ENCODE results near the gene SF3B2. TPM values are rescaled to one million over a fixed set of nuclear protein-coding genes. Genes with fewer than 3 reads are reported as not detected.

Gene SF3B2
- polyA plus RNA-seq, 3 donors = 32.1 to 107 (median 52.6) TPM

GRCh38 chr11:66068923-66069714 lies 17.0 kb downstream of the SF3B2 start:
- H4K20me1 ChIP-seq (ENCODE audit: insufficient read depth, low read length) = peaks cover 27% of the 10 kb centered on the region
- DNase-seq = peak; percentile 83 to 89 (median 88)
- no peaks in the 10 kb centered on the region for H3K27me3 ChIP-seq (ENCODE audit: control insufficient read depth in 2 of 2, insufficient read depth in 2 of 2, low read length in 2 of 2)
- peak overlapping the region; percentile 85 for H3K9ac ChIP-seq (ENCODE audit: insufficient read depth, low read length, poor library complexity, severe bottlenecking)
- H3K27ac Mint-ChIP-seq = peak overlapping the region; percentile 95 to 98 (median 97)
- peak overlapping the region; percentile 48 to 80 (median 49) for H3K4me3 ChIP-seq (replicated peaks in 1 of 3; ENCODE audit: low read depth in 2 of 3, low read length in 3 of 3)
- H3K36me3 Mint-ChIP-seq = peaks cover 51 to 64% of the 10 kb centered on the region in 2 donors
- peak overlapping the region; percentile 74 for H2AFZ ChIP-seq (ENCODE audit: insufficient read depth, low read depth, low read length, poor library complexity, severe bottlenecking)
- TF ChIP-seq CTCF (IDR thresholded peaks at IDR 0.05) = no peak
- peak overlapping the region; percentile 82 for H3K4me2 ChIP-seq (replicated peaks; ENCODE audit: extremely low read depth, low read length, poor library complexity, severe bottlenecking)
- H3K4me3 Mint-ChIP-seq = peak overlapping the region; percentile 90 to 93
- H3K9me3 ChIP-seq (replicated peaks in 1 of 2; ENCODE audit: control insufficient read depth in 1 of 2, insufficient read depth in 1 of 2, low read length in 2 of 2) = no peaks in the 10 kb centered on the region
- H3K9me3 Mint-ChIP-seq = peaks cover 0 to 4% (median 0%) of the 10 kb centered on the region in 7 donors
- H3K36me3 ChIP-seq (replicated peaks in 1 of 2; ENCODE audit: control insufficient read depth in 1 of 2, insufficient read depth in 2 of 2, low read length in 2 of 2) = peaks cover 38 to 56% of the 10 kb centered on the region in 2 donors
- H3K79me2 ChIP-seq (ENCODE audit: insufficient read depth, low read length) = peaks cover 42% of the 10 kb centered on the region
- H3K27me3 Mint-ChIP-seq (ENCODE audit: low read depth in 3 of 3) = peaks cover 0 to 5% (median 0%) of the 10 kb centered on the region in 3 donors
- 20% methylated on average over 14 of the region's 14 CpGs for WGBS (ENCODE audit: insufficient coverage)
- intact Hi-C loops (cut with micrococcal nuclease) = loop anchor here in 1 of 2 donors (5.0 kb wide), 1 partner anchor 63 kb away; no protein-coding TSS in a partner anchor
- peaks cover 45 to 55% of the 10 kb centered on the region in 2 donors for H3K4me1 ChIP-seq (ENCODE audit: control insufficient read depth in 1 of 2, insufficient read depth in 2 of 2, low read length in 2 of 2)
- peaks cover 56% of the 10 kb centered on the region for H3K4me1 Mint-ChIP-seq
- H3K27ac ChIP-seq (ENCODE audit: low read depth in 1 of 2, low read length in 2 of 2) = peak overlapping the region; percentile 92 to 96

- intact Hi-C loops (cut with micrococcal nuclease) = loop anchor here (5.0 kb wide), 2 partner anchors 42 to 62 kb away; no protein-coding TSS in a partner anchor
- H3K4me3 Mint-ChIP-seq = peak within 1 kb of the TSS; percentile 90 to 93
- peaks cover 57% of the 10 kb centered on the region for H3K4me1 Mint-ChIP-seq
- Histone ChIP-seq H3K27ac (ENCODE audit: low read depth in 1 of 2, low read length in 2 of 2) (peak within 1 kb of the TSS; percentile 92 to 96), H3K4me2 (replicated peaks; ENCODE audit: extremely low read depth, low read length, poor library complexity, severe bottlenecking) (peak within 1 kb of the TSS; percentile 82), H3K9me3 (replicated peaks in 1 of 2; ENCODE audit: control insufficient read depth in 1 of 2, insufficient read depth in 1 of 2, low read length in 2 of 2) (no peaks in the 10 kb centered on the region), H3K9ac (ENCODE audit: insufficient read depth, low read length, poor library complexity, severe bottlenecking) (peak within 1 kb of the TSS; percentile 85), H3K4me3 (replicated peaks in 1 of 3; ENCODE audit: low read depth in 2 of 3, low read length in 3 of 3) (peak within 1 kb of the TSS; percentile 64 to 96 (median 80)), H2AFZ (ENCODE audit: insufficient read depth, low read depth, low read length, poor library complexity, severe bottlenecking) (peak within 1 kb of the TSS; percentile 74), H3K36me3 (replicated peaks in 1 of 2; ENCODE audit: control insufficient read depth in 1 of 2, insufficient read depth in 2 of 2, low read length in 2 of 2) (peaks cover 31 to 54% of the 10 kb centered on the region in 2 donors), H4K20me1 (ENCODE audit: insufficient read depth, low read length) (peaks cover 21% of the 10 kb centered on the region), H3K4me1 (ENCODE audit: control insufficient read depth in 1 of 2, insufficient read depth in 2 of 2, low read length in 2 of 2) (peaks cover 45 to 55% of the 10 kb centered on the region in 2 donors), H3K79me2 (ENCODE audit: insufficient read depth, low read length) (peaks cover 39% of the 10 kb centered on the region), H3K27me3 (ENCODE audit: control insufficient read depth in 2 of 2, insufficient read depth in 2 of 2, low read length in 2 of 2) (no peaks in the 10 kb centered on the region)
- H3K27ac Mint-ChIP-seq = peak within 1 kb of the TSS; percentile 95 to 98 (median 97)
- peaks cover 0 to 5% (median 0%) of the 10 kb centered on the region in 3 donors for H3K27me3 Mint-ChIP-seq (ENCODE audit: low read depth in 3 of 3)
- WGBS (ENCODE audit: insufficient coverage) = under 1% methylated on average over 119 of the region's 120 CpGs
- no peak for TF ChIP-seq CTCF (IDR thresholded peaks at IDR 0.05)
- peak; percentile 60 to 70 (median 65) for DNase-seq
- H3K36me3 Mint-ChIP-seq = peaks cover 51 to 63% of the 10 kb centered on the region in 2 donors
- H3K9me3 Mint-ChIP-seq = peaks cover 0 to 3% (median 0%) of the 10 kb centered on the region in 7 donors
These were observed 17.8 kb downstream of the SF3B2 start, which contains the start of gene PACS1 for GRCh38 chr11:66069715-66070603. PACS1 (plus strand) TSS chr11:66070272; CDS start chr11:66070487, 215 bp downstream.

All from CD14-positive monocyte (primary cell).